NK-92 (cell line): ENCODE measurements around the gene PGLYRP4.
"Not testable (repeated sequence)": the region's sequence is repeated elsewhere in the genome, so short reads cannot be mapped to it uniquely, and the experiment has no call there.

ENCODE experiments used
- DNase-seq: peaks from one replicate; lab custom pipeline; 2025; ENCODE audit not compliant: unreplicated experiment; lab: John Stamatoyannopoulos, UW

The PGLYRP4 gene

DNA sequence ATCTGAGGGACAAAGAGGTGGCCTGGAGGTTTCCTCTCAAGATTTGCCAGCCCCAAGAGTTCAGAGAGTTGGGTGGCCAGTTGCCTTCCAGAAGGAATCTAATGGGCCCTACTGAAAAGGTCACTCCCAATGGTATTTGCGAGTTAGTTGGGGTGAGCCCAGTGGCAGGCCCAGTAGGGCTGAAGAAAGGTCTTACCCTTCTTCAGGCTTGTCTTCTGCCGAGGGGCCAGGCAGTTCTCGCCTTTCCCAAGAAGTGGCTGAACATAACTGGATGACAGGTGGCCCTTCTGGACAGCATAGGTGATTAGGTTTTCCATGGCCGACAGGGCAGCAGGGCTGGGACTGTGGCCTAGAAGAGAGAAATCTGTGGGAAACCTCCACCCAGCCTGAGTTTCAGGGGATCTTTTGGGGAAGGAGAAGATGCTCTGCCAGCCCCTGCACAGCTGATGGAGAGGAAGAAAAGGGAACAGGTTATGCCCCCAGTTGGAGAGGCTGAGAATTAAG lies 7.2 kb downstream of the PGLYRP4 start:
- no peak for DNase-seq

DNA sequence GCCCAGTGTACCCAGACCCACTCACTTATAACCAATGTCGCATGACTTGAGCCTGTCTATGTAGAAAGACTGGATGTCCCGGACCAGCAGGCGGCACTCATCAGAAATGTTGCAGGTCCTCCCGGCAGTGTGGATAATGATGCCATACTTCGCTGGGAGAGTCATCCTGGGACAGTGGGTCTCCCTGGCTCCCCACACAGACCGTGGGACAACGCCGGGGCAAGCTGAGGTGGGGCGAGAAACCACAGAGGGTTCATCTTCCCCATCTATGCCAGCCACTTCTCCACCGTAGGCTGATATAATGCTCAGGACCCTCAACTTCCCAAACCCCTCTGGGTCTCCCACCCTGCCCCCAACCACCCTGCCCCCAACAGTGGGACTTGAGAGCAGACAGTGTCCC lies 8.3 kb downstream of the PGLYRP4 start:
- DNase-seq = no peak

DNA sequence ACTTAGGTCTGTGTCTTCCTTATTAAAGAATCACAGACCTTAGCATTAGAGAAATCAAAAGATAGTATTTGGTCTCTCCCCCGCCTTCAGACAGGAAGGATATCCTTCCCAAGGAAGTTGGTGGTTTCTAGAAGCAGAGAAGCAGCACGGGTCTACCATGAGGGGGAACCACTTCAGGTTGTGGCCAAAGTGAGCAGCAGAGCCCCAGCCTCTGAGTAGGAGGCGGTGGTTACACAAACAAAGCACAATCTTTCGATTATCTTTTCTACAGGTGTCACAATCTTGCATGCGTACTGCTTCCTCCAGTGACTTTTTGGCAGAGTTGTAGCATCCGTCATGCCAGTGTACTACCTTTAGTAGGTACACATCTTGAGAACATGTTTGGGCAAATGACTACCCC lies 8.8 kb downstream of the PGLYRP4 start:
- no peak for DNase-seq

DNA sequence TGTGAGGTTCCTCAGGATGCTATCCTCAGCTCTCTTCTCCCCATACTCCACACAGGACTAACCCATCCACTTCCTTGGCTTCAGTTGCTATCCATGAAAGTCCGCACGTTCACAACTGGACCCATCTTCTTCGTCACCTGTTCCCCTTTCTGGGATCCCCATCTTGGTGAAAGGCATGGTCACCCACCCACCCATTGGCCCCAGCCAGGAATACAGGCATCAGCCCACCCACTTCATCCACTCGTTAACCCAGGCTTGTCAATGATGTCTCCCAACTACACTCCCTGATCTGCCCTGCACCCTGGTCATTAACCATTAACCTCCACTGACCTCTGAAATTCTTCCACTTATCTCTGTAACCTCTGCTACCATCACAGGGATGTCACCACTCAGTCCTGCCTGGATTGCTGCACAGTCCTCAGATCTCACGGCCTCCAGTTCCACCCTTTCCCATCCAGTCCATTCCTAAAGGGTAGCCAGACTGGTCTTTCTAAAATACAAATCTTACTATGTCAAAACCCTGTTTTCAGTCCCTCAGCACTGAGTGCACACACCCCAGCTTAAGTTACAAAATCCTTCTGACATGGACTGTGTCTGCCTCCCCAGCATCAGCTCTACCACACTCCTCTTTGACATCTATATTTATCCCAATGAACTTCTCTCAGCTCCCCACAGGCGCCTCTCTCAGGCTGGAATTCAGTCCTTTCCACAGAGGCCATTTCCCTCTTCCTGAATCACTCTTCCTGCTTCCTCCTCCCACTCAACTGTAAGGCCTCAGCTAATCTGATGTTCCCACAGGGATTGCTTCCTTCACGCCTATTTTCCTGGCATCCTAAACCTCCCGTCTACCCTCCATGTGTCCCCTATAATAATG lies 10.4 kb downstream of the PGLYRP4 start:
- DNase-seq = no peak

DNA sequence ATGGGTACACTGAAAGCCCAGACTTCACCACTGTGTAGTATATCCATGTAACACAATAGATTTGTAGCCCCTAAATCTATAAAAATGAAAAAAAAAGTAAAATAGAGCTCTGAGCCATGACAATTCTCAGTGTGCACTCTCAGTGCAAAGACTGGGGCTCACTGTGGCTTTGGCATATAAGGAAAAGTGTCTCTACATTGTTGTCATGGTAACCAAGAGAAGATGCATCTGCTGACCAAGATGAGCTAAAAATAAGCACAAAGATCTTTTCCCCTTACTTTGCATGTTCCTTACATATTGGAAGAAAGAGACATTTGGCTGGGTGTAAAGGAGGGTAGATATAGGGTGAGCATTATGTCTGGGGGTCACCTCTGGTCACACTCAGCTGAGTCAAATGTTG lies 12.0 kb downstream of the PGLYRP4 start:
- DNase-seq = no peak

DNA sequence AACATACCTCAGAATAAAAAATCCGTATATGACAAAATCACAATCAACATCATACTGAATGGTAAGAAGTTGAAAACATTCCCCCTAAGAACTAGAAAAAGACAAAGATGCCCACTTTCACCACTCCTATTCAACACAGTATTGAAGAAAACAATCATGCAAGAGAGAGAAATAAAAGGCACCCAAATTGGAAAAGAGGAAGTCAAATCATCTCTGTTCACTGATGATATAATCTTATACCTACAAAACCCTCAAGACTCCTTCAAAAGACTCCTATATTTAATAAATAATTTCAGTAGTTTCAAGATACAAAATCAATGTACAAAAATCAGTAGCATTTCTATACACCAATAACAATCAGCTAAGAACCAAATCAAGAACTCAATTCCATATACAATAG lies 14.7 kb downstream of the PGLYRP4 start:
- DNase-seq = no peak

DNA sequence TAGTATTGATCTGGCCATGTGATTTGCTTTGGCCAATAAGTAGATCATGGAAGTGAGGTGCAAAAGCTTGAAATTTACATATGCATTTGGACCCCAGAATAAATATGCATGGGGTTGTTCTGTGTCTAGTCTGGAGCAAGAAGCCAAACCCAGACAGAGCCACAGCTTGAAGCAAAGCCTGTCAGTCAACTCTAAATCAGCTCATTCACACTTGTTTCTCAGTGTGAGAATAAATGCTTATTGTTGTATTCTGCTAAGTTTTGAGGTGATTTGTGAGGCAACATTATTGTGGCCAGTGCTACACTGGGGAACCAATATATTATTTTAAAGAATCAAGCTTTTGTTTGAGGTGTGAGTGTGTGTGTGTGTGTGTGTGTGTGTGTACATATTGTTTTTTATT lies 23.7 kb downstream of the PGLYRP4 start:
- no peak for DNase-seq

DNA sequence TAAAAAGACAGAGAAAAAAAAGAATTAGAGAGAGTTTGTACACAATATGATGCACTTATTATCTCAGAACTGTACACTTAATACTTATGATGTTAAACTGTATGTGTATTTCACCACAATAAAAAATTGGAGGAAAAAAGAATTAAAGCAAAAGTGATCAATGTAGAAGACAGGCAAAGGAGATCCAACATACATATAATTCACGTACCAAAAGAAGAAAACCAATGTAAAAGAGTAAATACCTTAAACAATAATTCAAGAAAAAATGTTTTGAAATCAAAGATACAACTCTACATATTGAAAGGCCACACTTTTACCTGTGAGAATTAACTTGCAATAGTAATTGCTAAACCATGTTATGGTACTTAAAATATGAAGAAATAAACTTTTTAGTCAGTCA lies 26.1 kb downstream of the PGLYRP4 start:
- DNase-seq = no peak

DNA sequence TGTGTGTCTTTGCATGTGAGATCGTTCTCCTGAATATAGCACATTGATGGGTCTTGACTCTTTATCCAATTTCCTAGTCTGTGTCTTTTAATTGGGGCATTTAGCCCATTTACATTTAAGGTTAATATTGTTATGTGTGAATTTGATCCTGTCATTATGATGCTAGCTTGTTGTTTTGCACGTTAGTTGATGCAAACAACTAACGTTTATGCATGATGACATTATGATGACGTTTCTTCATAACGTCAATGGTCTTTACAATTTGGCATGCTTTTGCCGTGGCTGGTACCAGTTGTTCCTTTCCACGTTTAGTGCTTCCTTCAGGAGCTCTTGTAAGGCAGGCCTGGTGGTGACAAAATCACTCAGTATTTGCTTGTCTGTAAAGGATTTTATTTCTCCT lies 30.5 kb downstream of the PGLYRP4 start:
- DNase-seq = not testable (repeated sequence)

DNA sequence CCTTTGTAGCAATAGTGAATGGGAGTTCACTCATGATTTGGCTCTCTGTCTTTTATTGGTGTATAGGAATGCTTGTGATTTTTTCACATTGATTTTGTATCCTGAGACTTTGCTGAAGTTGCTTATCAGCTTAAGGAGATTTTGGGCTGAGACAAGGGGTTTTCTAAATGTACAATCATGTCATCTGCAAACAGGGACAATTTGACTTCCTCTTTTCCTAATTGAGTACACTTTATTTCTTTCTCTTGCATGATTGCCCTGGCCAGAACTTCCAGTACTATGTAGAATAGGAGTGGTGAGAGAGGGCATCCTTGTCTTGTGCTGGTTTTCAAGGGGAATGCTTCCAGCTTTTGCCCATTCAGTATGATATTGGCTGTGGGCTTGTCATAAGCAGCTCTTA lies 32.6 kb downstream of the PGLYRP4 start:
- DNase-seq = not testable (repeated sequence)

DNA sequence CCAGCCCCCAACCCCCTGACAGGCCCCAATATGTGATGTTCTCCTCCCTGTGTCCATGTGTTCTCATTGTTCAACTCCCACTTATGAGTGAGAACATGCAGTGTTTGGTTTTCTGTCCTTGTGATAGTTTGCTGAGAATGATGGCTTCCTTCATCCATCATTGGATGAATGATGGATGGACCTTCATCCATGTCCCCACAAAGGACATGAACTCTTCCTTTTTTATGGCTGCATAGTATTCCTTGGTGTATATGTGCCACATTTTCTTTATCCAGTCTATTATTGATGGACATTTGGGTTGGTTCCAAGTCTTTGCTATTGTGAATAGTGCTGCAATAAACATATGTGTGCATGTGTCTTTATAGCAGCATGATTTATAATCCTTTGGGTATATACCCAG lies 34.3 kb downstream of the PGLYRP4 start:
- DNase-seq = not testable (repeated sequence)

DNA sequence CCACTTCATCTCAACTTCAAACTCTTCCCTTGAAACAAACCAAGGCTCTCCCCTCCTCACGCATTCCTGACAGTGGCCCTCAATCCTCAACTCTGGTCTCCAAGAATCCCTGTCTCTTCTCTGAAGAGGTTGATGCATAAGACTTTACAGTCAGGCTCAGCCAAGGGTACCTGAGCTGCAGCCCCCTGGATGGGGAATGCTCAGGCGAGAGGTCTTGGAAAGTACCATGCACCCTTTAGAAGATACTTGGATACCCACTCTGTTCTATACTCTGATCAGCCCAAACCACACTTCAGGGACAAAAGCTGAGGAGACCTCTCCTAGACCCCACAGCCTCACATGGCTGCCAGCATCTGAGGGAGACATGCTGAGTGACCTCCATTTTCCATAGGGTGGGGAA lies 35.4 kb downstream of the PGLYRP4 start:
- no peak for DNase-seq

DNA sequence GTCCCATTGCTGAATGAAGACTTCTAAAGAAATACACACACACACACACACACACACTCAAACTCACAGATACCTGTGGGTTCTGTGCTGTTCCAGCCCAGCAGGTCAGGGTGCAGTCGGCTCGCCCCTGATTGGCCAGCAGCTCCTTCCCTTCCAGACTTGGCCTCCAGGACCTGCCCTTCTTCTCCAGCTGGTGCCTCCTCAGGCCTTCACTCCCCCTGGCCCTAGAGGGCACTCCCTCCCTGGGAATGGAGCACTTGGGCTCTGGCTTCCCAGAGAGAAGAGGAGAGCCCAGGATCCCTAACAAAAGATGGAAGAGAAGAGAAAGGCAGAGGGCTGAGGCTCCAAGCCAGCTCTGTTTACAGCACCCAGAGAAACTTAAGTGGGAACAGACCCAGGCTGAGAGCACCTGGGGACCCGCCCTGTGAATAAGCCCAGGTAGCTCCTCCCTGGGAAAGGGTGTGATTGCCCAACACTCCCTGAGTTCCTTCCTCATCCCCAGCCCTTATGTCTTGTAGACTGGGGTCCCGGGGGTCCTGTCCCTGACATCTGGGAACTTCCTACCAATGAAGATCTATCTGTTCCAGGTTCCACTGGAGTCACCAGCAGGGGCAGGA lies 36.0 kb downstream of the PGLYRP4 start, which contains the start of gene PGLYRP3:
Gene PGLYRP3 (minus strand): TSS at position 383 of the 617 bp plus-strand sequence. CDS start 2,287 bp downstream, outside the sequence.
- no peak for DNase-seq

DNA sequence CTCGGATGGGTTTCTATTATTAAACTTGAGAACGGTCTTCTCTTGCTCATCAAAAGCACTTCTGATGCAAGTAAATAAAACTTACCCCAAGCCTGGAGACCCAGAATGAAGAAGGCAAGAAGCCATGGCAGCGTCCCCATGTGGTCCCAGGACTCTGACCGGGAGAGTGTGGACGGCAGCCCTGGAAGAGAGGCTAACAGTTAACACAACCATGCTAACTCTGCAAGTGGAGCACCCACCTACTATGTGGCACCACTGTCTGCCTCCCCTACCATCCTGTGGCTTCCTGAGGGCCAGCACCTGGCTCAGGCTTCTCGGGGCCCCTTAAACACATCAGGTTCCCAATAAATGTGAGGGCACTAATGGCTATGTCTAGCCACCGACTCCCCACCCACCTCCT lies 38.1 kb downstream of the PGLYRP4 start:
- DNase-seq = no peak

DNA sequence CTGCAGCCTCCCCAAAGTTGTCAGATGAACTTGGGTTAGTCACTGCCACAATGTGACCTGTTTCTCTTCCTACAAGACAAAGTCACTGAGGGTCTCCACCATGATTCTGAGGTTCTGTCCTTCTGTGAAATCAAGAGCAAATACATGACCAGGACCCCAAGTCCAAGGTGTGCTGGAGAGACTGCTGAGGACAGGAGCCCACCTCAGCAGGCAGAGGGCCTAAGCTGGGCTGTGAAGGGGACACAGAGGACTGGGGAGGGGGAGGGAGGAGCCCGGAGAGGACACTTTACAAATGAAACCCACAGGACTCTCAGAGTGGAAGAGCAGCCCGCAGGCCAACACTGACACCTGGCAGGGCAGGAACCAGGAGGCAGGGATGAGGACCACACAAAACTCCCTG lies 39.2 kb downstream of the PGLYRP4 start:
- no peak for DNase-seq

DNA sequence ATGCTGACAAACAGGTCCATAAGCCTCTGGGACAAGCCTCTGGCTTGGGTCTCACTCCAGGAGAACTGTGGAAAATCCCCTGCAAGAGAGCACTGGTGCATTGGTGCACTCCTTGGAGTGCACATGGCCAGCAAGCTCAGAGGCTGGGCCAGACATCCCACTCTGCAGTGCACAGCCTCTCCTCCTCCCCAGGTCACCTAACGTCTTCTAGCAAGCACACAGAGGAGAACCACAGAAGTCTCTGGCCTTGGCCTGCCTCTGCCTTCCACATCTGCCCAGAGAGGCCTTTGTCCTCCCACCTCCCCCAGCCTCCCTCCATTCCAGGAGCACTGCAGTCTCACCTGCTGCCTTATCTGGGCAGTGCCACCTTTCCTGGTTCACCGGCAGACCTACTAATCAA lies 40.1 kb downstream of the PGLYRP4 start:
- DNase-seq = no peak

DNA sequence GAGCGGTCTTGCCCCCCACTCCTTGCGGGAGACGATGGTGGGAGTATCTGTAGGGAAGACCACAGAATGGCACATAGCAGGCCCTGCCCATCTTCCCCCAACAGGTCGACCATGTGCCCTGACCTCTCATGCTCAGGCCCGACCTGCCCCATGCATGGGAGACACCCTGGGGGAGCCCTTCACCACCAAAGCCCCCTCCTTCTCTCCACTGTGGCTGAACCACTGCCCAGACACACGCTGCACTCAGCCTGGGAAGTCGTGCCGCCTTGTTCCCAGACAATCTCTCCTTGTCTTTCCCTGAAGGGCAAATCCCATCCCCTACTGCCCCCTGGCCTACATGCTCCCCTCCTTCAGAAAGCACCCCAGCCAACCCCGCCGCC lies 41.4 kb downstream of the PGLYRP4 start:
- no peak for DNase-seq

DNA sequence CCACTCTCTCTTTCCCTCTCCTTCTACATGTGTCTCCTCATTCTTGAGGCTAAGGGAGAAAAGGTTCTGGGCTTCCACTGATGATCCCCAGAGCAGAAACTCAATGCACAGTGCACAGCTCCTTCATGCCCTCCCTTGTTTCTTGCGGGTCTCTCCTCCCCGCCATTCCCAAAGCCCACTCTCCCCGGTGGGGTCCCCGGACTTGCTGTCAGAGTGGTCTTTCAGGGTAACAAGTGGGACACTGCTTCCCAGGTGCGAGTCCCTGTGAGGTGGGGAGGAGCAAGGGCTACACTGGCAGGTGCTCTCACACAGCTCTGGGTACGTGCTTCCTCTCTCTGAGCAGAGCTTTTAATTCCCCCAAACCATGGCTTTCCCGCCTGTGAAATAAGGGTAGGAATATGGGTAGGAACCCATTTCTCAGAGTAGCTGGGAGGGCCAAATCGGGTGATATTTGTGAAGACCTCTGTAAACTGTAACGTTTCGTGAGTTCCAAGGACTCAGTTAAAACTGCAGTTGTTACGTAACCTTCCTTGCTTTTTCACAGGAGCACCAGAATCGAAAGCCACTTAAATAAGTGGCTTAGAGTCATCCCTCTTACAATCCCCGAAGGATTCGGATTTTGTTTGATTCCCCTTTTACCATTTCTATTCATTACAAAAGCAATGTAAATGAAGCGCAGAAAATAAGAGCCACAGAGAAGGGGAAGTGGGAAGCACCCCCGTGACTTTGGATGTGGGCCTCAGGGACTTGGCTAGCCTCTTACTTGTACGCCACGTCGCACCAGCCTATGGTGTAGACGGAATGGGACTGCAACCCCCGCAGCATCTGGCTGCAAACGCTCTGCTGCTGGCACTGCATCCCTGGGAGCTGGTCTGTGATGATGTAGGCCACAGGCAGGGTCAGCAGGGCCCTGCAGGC lies 42.1 kb downstream of the PGLYRP4 start:
- DNase-seq = no peak

DNA sequence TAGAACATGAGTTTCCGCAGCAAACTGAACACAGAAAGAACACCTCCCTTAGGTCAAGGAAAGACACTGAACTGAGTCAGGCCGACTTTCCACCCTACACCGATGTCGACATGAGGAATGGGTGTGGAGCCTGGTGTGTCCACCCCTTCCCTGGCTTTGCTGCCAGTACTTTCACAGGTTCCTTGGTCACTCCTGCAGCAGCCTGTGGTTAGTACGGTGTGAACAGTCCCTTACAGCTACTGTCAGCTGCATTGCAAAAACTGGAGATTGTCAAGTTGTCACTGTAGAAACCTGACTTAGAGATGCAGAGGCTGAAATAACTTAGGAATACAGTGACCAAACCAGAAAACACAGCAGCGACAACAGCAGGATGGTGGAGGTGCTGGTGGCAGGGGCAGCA lies 43.0 kb downstream of the PGLYRP4 start:
- no peak for DNase-seq

DNA sequence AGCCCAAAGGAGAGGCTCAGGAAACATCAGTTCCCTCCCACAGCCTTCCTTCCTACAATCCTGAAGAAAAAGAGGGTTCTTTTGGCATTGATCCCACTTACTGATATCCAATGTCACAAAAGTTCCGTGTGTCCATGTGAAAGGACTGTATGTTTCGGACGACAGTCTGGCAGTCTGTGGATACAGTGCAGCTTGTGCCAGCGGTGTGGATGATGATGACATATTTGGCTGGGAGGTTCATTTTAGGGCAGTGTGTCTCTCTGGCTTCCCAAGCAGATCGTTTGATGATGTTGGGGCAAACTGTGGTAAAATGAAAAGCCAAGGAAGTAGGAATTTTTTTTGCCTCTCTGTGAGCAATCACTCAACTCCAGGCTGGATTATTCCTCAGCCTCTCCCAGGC lies 46.3 kb downstream of the PGLYRP4 start:
- no peak for DNase-seq

DNA sequence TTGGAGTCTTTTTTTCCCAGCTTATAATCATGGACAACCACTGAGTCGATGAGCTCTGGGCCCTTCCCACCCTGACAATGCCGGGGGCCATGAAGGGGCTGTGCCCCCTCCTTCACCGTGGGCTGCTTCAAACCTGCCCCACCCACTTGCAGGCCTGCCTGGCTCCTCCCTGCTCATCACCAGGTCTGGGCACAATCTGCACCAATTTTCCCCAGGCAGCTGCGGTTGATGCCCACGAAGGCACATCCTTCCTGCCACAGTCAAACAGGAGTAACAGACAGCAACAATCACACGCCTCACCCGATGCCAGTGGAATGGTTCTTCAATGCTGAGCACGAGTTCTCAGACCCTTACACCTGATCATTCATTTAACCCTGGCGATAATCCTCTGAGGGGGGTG lies 54.8 kb downstream of the PGLYRP4 start:
- DNase-seq = no peak

DNA sequence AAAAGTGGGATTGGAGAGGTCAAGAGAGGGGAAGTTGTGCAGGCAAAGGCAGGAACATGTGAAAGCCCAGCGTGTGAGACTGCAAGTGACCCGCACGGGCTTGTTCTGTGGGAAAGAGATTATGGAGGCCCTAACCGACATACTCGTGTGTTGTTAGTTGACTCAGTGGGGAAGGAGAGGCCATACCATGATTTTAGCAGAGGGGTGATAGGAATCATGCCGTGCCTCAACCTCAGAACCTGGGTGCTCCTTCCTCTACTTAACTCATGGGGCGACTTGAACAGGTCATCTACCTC lies 55.2 kb downstream of the PGLYRP4 start:
- no peak for DNase-seq
